K562 (cell line): ENCODE data around the gene RUNDC3A. TPM values are rescaled to one million over a fixed set of nuclear protein-coding genes. Genes with fewer than 3 reads are reported as not detected.
A peak's percentile ranks its signal among the peaks of the same experiment; 100 is the strongest.

Source experiments
- ARID4B ChIP-seq: sonication (generic); formaldehyde crosslinking; IDR thresholded peaks from 2 replicates; pipeline ENCODE4 v1.8.0; 2022; ENCODE audit warnings: mild to moderate bottlenecking, missing genetic modification reagents
- EGR1 ChIP-seq: fragments of 450-650 bp; conservative IDR thresholded peaks from 2 replicates; pipeline ENCODE4 v1.6.1; 2017; ENCODE audit warnings: mild to moderate bottlenecking
- FUS ChIP-seq: fragments of 200-400 bp; formaldehyde crosslinking; optimal IDR thresholded peaks from 2 replicates; pipeline ENCODE3; 2017; ENCODE audit warnings: low read depth, low read length
- GTF2F1 ChIP-seq: IDR thresholded peaks from 2 replicates; pipeline ENCODE4 v1.6.1; 2011; ENCODE audit warnings: low read depth, low read length, improper control_type of control experiment
- KDM4B ChIP-seq, 2 experiments: fragments of 450-650 bp in 1 of 2; sonication (generic) in 1 of 2; IDR thresholded peaks; 2 replicates each; pipeline ENCODE4 v1.6.1; 2016 to 2017; ENCODE audit warnings: borderline replicate concordance in 2 of 2, antibody characterized with exemption in 1 of 2, low read depth in 1 of 2, mild to moderate bottlenecking in 1 of 2
- MGA ChIP-seq: fragments of 450-650 bp; IDR thresholded peaks from 2 replicates; pipeline ENCODE4 v1.6.1; 2016; ENCODE audit warnings: mild to moderate bottlenecking, moderate library complexity
- RBFOX2 ChIP-seq: fragments of 200-400 bp; formaldehyde crosslinking; IDR thresholded peaks from 2 replicates; pipeline ENCODE4 v1.6.1; 2017; ENCODE audit warnings: low read depth, mild to moderate bottlenecking, low read length, moderate library complexity
- polyA plus RNA-seq, 8 experiments: library from polyadenylated mRNA; depleted of rRNA in 4 of 8; stranded (reverse) in 5 of 8; unstranded in 3 of 8; fragments of >200 nt; fragmentation: Nextera tagmentation in 2 of 8; fragmentation: Illumina TruSeq in 1 of 8; extraction: Ambion mirVana in 2 of 8; extraction: Trizol in 1 of 8; gene quantifications; 2 replicates each; pipeline versions ENCODE4 v1.2.1 to v1.2.3, GENCODE V29; 2011 to 2014; ENCODE audit warnings: inconsistent platforms in 1 of 8, missing spikeins in 1 of 8
- total RNA-seq, 7 experiments: library from RNA; depleted of rRNA in 6 of 7; stranded (reverse); fragments of >200 nt in 6 of 7; fragmentation: Illumina TruSeq in 2 of 7; extraction: Trizol in 2 of 7; gene quantifications; 2 replicates each; pipeline versions ENCODE4 v1.2.1 to v1.2.3, GENCODE V29; 2011 to 2021; ENCODE audit warnings: low replicate concordance in 1 of 7
- TF ChIP-seq, protein P1 (sequence below): sonication (generic); formaldehyde crosslinking; IDR thresholded peaks from 2 replicates; pipeline ENCODE4 v1.8.0; 2022; ENCODE audit warnings: missing genetic modification reagents, mild to moderate bottlenecking, moderate library complexity, borderline replicate concordance

The RUNDC3A gene
- total and polyA plus RNA-seq, 9 of the 15 experiments (the other 6 are each of a cell fraction or from before 2014, with no cell fraction given), result not detected

- peak in 1 of 2 experiments; percentile 35; a peak in 1 of 4 replicates for TF ChIP-seq KDM4B (IDR thresholded peaks at IDR 0.05; ENCODE audit: borderline replicate concordance in 2 of 2, low read depth in 1 of 2)
- TF ChIP-seq EGR1, result peak; percentile 60; the same call in 1 of the 2 replicates
- TF ChIP-seq ARID4B (CRISPR knock-in tag), result peak; percentile 83
- no peak for TF ChIP-seq FUS
- TF ChIP-seq, protein P1, sequence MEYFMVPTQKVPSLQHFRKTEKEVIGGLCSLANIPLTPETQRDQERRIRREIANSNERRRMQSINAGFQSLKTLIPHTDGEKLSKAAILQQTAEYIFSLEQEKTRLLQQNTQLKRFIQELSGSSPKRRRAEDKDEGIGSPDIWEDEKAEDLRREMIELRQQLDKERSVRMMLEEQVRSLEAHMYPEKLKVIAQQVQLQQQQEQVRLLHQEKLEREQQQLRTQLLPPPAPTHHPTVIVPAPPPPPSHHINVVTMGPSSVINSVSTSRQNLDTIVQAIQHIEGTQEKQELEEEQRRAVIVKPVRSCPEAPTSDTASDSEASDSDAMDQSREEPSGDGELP (CRISPR knock-in tag), result peak; percentile 89
- TF ChIP-seq RBFOX2, result no peak
- peak; percentile 92 for TF ChIP-seq MGA
- TF ChIP-seq GTF2F1, result no peak
Measured at GRCh38 chr17:44326861-44327444, 18.6 kb downstream of the RUNDC3A start (continued).
